GM20000 (cell line): Measurements from ENCODE around the gene ZNHIT3.

Experiments used
- DNase-seq: peaks from one replicate; pipeline ENCODE4 v3.0.0; 2012; ENCODE audit warnings: low spot score
- TF ChIP-seq, protein P1 (sequence below): IDR thresholded peaks from 2 replicates; pipeline ENCODE4 v1.5.1; 2012; ENCODE audit warnings: mild to moderate bottlenecking, control low read depth; ENCODE audit errors: extremely low read depth, missing control alignments

The ZNHIT3 gene

GRCh38 chr17:36494674-36495073, 8.2 kb downstream of the ZNHIT3 start:
- DNase-seq: no peak
- TF ChIP-seq, protein P1, sequence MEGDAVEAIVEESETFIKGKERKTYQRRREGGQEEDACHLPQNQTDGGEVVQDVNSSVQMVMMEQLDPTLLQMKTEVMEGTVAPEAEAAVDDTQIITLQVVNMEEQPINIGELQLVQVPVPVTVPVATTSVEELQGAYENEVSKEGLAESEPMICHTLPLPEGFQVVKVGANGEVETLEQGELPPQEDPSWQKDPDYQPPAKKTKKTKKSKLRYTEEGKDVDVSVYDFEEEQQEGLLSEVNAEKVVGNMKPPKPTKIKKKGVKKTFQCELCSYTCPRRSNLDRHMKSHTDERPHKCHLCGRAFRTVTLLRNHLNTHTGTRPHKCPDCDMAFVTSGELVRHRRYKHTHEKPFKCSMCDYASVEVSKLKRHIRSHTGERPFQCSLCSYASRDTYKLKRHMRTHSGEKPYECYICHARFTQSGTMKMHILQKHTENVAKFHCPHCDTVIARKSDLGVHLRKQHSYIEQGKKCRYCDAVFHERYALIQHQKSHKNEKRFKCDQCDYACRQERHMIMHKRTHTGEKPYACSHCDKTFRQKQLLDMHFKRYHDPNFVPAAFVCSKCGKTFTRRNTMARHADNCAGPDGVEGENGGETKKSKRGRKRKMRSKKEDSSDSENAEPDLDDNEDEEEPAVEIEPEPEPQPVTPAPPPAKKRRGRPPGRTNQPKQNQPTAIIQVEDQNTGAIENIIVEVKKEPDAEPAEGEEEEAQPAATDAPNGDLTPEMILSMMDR: no peak

- TF ChIP-seq, protein P1: no peak
- DNase-seq: no peak
These were observed 8.6 kb downstream of the ZNHIT3 start for GRCh38 chr17:36495076-36495578.

GRCh38 chr17:36496018-36496789, 9.7 kb downstream of the ZNHIT3 start:
- DNase-seq: no peak

GRCh38 chr17:36498155-36498554, 11.7 kb downstream of the ZNHIT3 start:
- TF ChIP-seq, protein P1: no peak
- no peak for DNase-seq

More at GRCh38 chr17:36496018-36496789, 9.7 kb downstream of the ZNHIT3 start:
- TF ChIP-seq, protein P1: no peak

DNA sequence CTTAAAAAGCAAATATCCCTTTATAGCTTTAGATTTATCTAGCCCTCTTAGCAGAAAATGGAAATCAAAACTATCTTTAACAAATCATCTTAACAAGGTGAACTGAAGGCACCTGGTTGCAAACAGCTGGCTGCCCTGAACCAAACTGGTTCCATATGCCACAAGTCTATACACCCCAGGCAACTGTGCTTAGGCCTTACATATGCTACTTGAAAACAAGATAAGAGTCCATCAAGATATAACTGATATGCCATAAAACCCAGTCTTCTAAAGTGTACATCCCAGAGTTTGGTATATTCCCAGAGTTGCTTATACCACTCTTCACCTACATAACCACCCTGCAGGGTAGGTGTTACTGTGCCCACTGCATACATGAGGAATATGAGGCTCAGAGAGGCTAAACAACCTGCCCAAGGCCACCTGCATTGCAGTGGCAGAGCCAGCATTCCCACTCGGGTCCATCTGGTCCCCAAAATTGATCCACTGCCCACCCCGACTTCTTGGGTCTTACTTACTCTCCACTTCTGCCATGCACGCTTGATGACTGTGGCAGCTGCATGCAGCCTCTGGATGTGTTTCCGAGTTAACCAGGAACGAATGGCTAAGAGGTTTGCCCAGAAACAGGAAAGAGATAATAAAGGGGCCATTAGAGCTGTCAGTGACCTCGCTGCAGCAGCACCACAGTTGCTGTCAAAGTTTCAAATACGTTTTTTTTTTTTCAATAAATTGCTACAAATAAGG, 12.2 kb downstream of the ZNHIT3 start:
- no peak for DNase-seq
- TF ChIP-seq, protein P1: no peak

DNA sequence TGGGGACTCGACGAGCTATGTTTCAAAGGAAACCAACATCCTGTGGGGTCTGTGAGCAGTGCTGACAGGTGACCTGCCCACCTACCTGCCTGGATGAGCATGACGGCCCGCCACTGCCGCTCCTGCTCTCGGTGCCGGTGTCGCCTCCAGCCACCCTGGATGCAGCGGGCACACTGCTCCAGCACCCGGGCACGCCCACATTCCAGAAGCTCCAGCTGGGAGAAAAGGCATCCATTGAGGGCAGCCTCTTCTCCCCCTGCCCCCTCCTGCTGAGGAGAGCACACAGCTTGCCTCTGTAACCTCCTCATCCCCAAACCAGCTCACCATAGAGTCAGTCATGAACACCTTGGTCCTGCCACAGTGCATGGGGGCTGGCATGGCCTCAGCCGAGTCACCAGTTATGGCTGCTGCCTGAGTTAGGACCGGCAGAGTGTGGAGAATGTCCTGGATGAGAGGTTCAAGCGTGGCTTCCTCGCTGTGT, 14.3 kb downstream of the ZNHIT3 start:
- TF ChIP-seq, protein P1: no peak
- DNase-seq: no peak

GRCh38 chr17:36501351-36501750, 14.9 kb downstream of the ZNHIT3 start:
- DNase-seq: no peak
- TF ChIP-seq, protein P1: no peak
